ENCODE data around the gene ENSA. TPM values are rescaled to one million over a fixed set of nuclear protein-coding genes. Genes with fewer than 3 reads are reported as not detected.

ENSA gene
- total RNA-seq: 100 to 1,000 TPM; 177 to 182 TPM

- Mint-ChIP-seq H3K36me3 (ENCODE audit: low read depth) (peaks cover 31% of the 10 kb centered on the region), H3K9me3 (no peaks in the 10 kb centered on the region), H3K4me1 (ENCODE audit: low read depth) (peaks cover 47% of the 10 kb centered on the region), H3K27ac (no peak within 1 kb of the TSS), H3K4me3 (no peak within 1 kb of the TSS), H3K27me3 (no peaks in the 10 kb centered on the region)
- TF ChIP-seq CTCF (IDR thresholded peaks at IDR 0.05): no peak
- ChIA-PET CTCF (interaction anchor here (0.7 to 19.1 kb wide), 10 partner anchors 8 to 350 kb away, joined by 3 to 324 read pairs (median 4); partner anchors contain the start of genes ADAMTSL4 and MCL1), POLR2A (interaction anchor here (0.6 to 30.2 kb wide), 17 partner anchors 10 to 334 kb away, joined by 3 to 678 read pairs (median 3); partner anchors contain the start of genes GOLPH3L, MCL1 and SETDB1)
- intact Hi-C loops (cut with micrococcal nuclease): loop anchor here (2.0 to 10.0 kb wide), 2 partner anchors 67 to 145 kb away; partner anchors contain the start of gene TARS2
- DNase-seq: peak; percentile 98
- ATAC-seq: peak; percentile 89
These were observed at the start of gene ENSA for GRCh38 chr1:150629115-150629928. Gene ENSA (minus strand): TSS chr1:150629612. CDS start chr1:150629470, 142 bp downstream.

GRCh38 chr1:150678988-150679387 is 49.6 kb upstream of the ENSA start:
- peaks cover 8% of the 10 kb centered on the region for H3K36me3 Mint-ChIP-seq (ENCODE audit: low read depth)
- ChIA-PET CTCF (interaction anchor here (0.8 kb wide), 1 partner anchor 13 kb away, joined by 3 read pairs; no protein-coding TSS in a partner anchor), POLR2A (no interaction called here)
- DNase-seq (no peak), ATAC-seq (no peak)
- no peaks in the 10 kb centered on the region for H3K9me3 Mint-ChIP-seq
- H3K27me3 Mint-ChIP-seq: no peaks in the 10 kb centered on the region
- intact Hi-C loops (cut with micrococcal nuclease): no loop called here
- no peak overlapping the region for H3K27ac Mint-ChIP-seq
- no peak overlapping the region for H3K4me3 Mint-ChIP-seq
- TF ChIP-seq CTCF (IDR thresholded peaks at IDR 0.05): no peak
- H3K4me1 Mint-ChIP-seq (ENCODE audit: low read depth): peaks cover 15% of the 10 kb centered on the region

GRCh38 chr1:150674881-150675280 is 45.5 kb upstream of the ENSA start:
- TF ChIP-seq CTCF (IDR thresholded peaks at IDR 0.05): no peak
- H3K4me3 Mint-ChIP-seq: no peak overlapping the region
- ChIA-PET CTCF (interaction anchor here (0.6 to 1.2 kb wide), 2 partner anchors 16 to 487 kb away, joined by 3 read pairs; no protein-coding TSS in a partner anchor), POLR2A (interaction anchor here (0.9 kb wide), 1 partner anchor 188 kb away, joined by 3 read pairs; the partner anchor contains the start of gene TARS2)
- no peak overlapping the region for H3K27ac Mint-ChIP-seq
- intact Hi-C loops (cut with micrococcal nuclease): no loop called here
- H3K4me1 Mint-ChIP-seq (ENCODE audit: low read depth): peaks cover 6% of the 10 kb centered on the region
- no peaks in the 10 kb centered on the region for H3K9me3 Mint-ChIP-seq
- no peaks in the 10 kb centered on the region for H3K27me3 Mint-ChIP-seq
- ATAC-seq (no peak), DNase-seq (no peak)
- peaks cover 2% of the 10 kb centered on the region for H3K36me3 Mint-ChIP-seq (ENCODE audit: low read depth)

- DNase-seq (no peak), ATAC-seq (no peak)
- H3K27me3 Mint-ChIP-seq: no peaks in the 10 kb centered on the region
- peaks cover 4% of the 10 kb centered on the region for H3K4me1 Mint-ChIP-seq (ENCODE audit: low read depth)
- CTCF ChIA-PET: interaction anchor here (1.4 kb wide), 1 partner anchor 102 kb away, joined by 4 read pairs; no protein-coding TSS in a partner anchor
- H3K36me3 Mint-ChIP-seq (ENCODE audit: low read depth): peaks cover 7% of the 10 kb centered on the region
- H3K27ac Mint-ChIP-seq: no peak overlapping the region
- POLR2A ChIA-PET: interaction anchor here (0.9 kb wide), 1 partner anchor 83 kb away, joined by 3 read pairs; no protein-coding TSS in a partner anchor
- intact Hi-C loops (cut with micrococcal nuclease): no loop called here
- TF ChIP-seq CTCF (IDR thresholded peaks at IDR 0.05): no peak
- no peaks in the 10 kb centered on the region for H3K9me3 Mint-ChIP-seq
- no peak overlapping the region for H3K4me3 Mint-ChIP-seq
These were observed 33.9 kb upstream of the ENSA start for GRCh38 chr1:150663321-150663720.

- ChIA-PET CTCF (interaction anchor here (1.4 kb wide), 1 partner anchor 102 kb away, joined by 4 read pairs; no protein-coding TSS in a partner anchor), POLR2A (no interaction called here)
- DNase-seq (no peak), ATAC-seq (no peak)
- intact Hi-C loops (cut with micrococcal nuclease): no loop called here
- TF ChIP-seq CTCF (IDR thresholded peaks at IDR 0.05): no peak
- peaks cover 7% of the 10 kb centered on the region for H3K36me3 Mint-ChIP-seq (ENCODE audit: low read depth)
- H3K9me3 Mint-ChIP-seq: no peaks in the 10 kb centered on the region
- peaks cover 4% of the 10 kb centered on the region for H3K4me1 Mint-ChIP-seq (ENCODE audit: low read depth)
- no peak overlapping the region for H3K4me3 Mint-ChIP-seq
- no peaks in the 10 kb centered on the region for H3K27me3 Mint-ChIP-seq
- H3K27ac Mint-ChIP-seq: no peak overlapping the region
These were observed 33.4 kb upstream of the ENSA start for GRCh38 chr1:150662811-150663210.

Data from activated CD8-positive, alpha-beta T cell treated with anti-CD3 and anti-CD28 coated beads for 36 hours (primary cell).